IMR-90 (cell line): Measurements from ENCODE around the gene UBE2J1. TPM values are rescaled to one million over a fixed set of nuclear protein-coding genes. Genes with fewer than 3 reads are reported as not detected.

Experiments
- ATAC-seq: fragments of 200-7000 bp; cut with Tn5 transposase; 2 replicates; pipeline ENCODE4 v1.9.1; 2020; ENCODE audit warnings: low read depth, mild to moderate bottlenecking, moderate library complexity
- BruUV-seq: library from RNA; stranded (reverse); fragments of 400-500 nt; replicated peaks from 2 replicates; lab custom pipeline; 2021; lab: Mats Ljungman, UMichigan
- CTCF ChIA-PET: fragments of 300-600 bp; formaldehyde crosslinking; extraction: SDS; loops from one replicate; lab custom pipeline; 2021; ENCODE audit warnings: antibody characterized with exemption; lab: Yijun Ruan, JAX
- POLR2A ChIA-PET: fragments of 300-600 bp; sonication (Branson Sonifier 250); formaldehyde crosslinking; loops from one replicate; lab custom pipeline; 2022; ENCODE audit warnings: antibody characterized with exemption; ENCODE audit not compliant: unreplicated experiment; lab: Charles Lee
- DNase-seq: peaks from one replicate; pipeline ENCODE4 v3.0.0; 2013
- H2AFZ ChIP-seq: replicated peaks from 2 replicates; pipeline ENCODE3; 2013; ENCODE audit warnings: low read length, mild to moderate bottlenecking; ENCODE audit not compliant: poor library complexity
- H2AK5ac ChIP-seq: 2 replicates; pipeline ENCODE4 v1.6.1; 2013; ENCODE audit warnings: low read depth, low read length, inconsistent platforms
- H2AK9ac ChIP-seq: replicated peaks from 2 replicates; pipeline ENCODE3; 2013; ENCODE audit warnings: mild to moderate bottlenecking, low read depth, low read length, moderate library complexity; ENCODE audit not compliant: poor library complexity
- H2BK120ac ChIP-seq: 2 replicates; pipeline ENCODE4 v1.6.1; 2013; ENCODE audit warnings: low read depth, low read length, inconsistent platforms
- H2BK15ac ChIP-seq: 3 replicates; pipeline ENCODE4 v1.6.1; 2013; ENCODE audit warnings: low read depth, low read length, inconsistent platforms
- H2BK20ac ChIP-seq: 2 replicates; pipeline ENCODE4 v1.6.1; 2013; ENCODE audit warnings: low read depth, mild to moderate bottlenecking, inconsistent platforms, low read length, moderate library complexity
- H2BK5ac ChIP-seq: 2 replicates; pipeline ENCODE4 v1.6.1; 2013; ENCODE audit warnings: mild to moderate bottlenecking, low read depth, low read length, inconsistent platforms; ENCODE audit not compliant: poor library complexity, severe bottlenecking
- H3K14ac ChIP-seq: replicated peaks from 2 replicates; pipeline ENCODE4 v1.6.1; 2013; ENCODE audit warnings: low read depth, low read length, inconsistent platforms
- H3K18ac ChIP-seq: 2 replicates; pipeline ENCODE4 v1.6.1; 2013; ENCODE audit warnings: low read depth, low read length, control low read depth
- H3K23ac ChIP-seq: 2 replicates; pipeline ENCODE4 v1.6.1; 2013; ENCODE audit warnings: low read depth, low read length, inconsistent platforms
- H3K27ac ChIP-seq: 2 replicates; pipeline ENCODE4 v1.5.1; 2013; ENCODE audit warnings: mild to moderate bottlenecking, control low read depth, low read length; ENCODE audit not compliant: insufficient read depth
- H3K27me3 ChIP-seq: 2 replicates; pipeline ENCODE4 v1.6.1; 2013; ENCODE audit warnings: low read length; ENCODE audit not compliant: control insufficient read depth, insufficient read depth
- H3K36me3 ChIP-seq: 2 replicates; pipeline ENCODE4 v1.6.1; 2013; ENCODE audit warnings: low read length, mixed read lengths; ENCODE audit not compliant: control insufficient read depth, insufficient read depth
- H3K4ac ChIP-seq: 2 replicates; pipeline ENCODE4 v1.6.1; 2013; ENCODE audit warnings: low read depth, low read length, inconsistent platforms
- H3K4me1 ChIP-seq: 2 replicates; pipeline ENCODE4 v1.6.1; 2013; ENCODE audit warnings: low read length, mixed read lengths; ENCODE audit not compliant: control insufficient read depth, insufficient read depth
- H3K4me2 ChIP-seq: 2 replicates; pipeline ENCODE4 v1.6.1; 2013; ENCODE audit warnings: low read depth, mild to moderate bottlenecking, control low read depth, low read length, moderate library complexity
- H3K4me3 ChIP-seq: 2 replicates; pipeline ENCODE4 v1.5.1; 2013; ENCODE audit warnings: low read depth, mild to moderate bottlenecking, control low read depth, low read length, moderate library complexity; ENCODE audit not compliant: insufficient read depth
- H3K56ac ChIP-seq: 2 replicates; pipeline ENCODE4 v1.6.1; 2013; ENCODE audit warnings: low read length, inconsistent platforms; ENCODE audit not compliant: insufficient read depth; ENCODE audit errors: extremely low read depth
- H3K79me1 ChIP-seq, 2 experiments: 2 replicates each; pipeline ENCODE4 v1.6.1; 2013; ENCODE audit warnings: low read length in 2 of 2, inconsistent platforms in 1 of 2, low read depth in 1 of 2
- H3K9ac ChIP-seq: 2 replicates; pipeline ENCODE4 v1.6.1; 2013; ENCODE audit warnings: low read depth, low read length, control low read depth
- H3K9me1 ChIP-seq: 2 replicates; pipeline ENCODE4 v1.6.1; 2013; ENCODE audit warnings: low read length, inconsistent platforms; ENCODE audit not compliant: insufficient read depth
- H3K9me3 ChIP-seq: 2 replicates; pipeline ENCODE4 v1.6.1; 2013; ENCODE audit warnings: low read length; ENCODE audit not compliant: control insufficient read depth, insufficient read depth
- H4K20me1 ChIP-seq: 2 replicates; pipeline ENCODE4 v1.6.1; 2013; ENCODE audit warnings: low read length, inconsistent platforms; ENCODE audit not compliant: insufficient read depth
- H4K5ac ChIP-seq: 2 replicates; pipeline ENCODE4 v1.6.1; 2013; ENCODE audit warnings: mild to moderate bottlenecking, low read depth, low read length, control low read depth
- H4K8ac ChIP-seq, 2 experiments: 2 replicates each; pipeline ENCODE4 v1.6.1; 2013; ENCODE audit warnings: low read depth in 2 of 2, low read length in 2 of 2, control low read depth in 1 of 2, inconsistent platforms in 1 of 2
- H4K91ac ChIP-seq: 2 replicates; pipeline ENCODE4 v1.6.1; 2013; ENCODE audit warnings: low read depth, low read length, inconsistent platforms; ENCODE audit not compliant: insufficient read depth
- BHLHE40 ChIP-seq: fragments of 150-350 bp; IDR thresholded peaks from 2 replicates; pipeline ENCODE4 v1.6.1; 2016; ENCODE audit warnings: mild to moderate bottlenecking, low read depth, low read length
- MAFK ChIP-seq: IDR thresholded peaks from 2 replicates; pipeline ENCODE4 v1.6.1; 2012; ENCODE audit warnings: low read depth, low read length, improper control_type of control experiment
- MAZ ChIP-seq: IDR thresholded peaks from 2 replicates; pipeline ENCODE4 v1.6.1; 2012; ENCODE audit warnings: low read depth, mild to moderate bottlenecking, low read length, improper control_type of control experiment, moderate library complexity, borderline replicate concordance
- POLR2A ChIP-seq: IDR thresholded peaks from 2 replicates; pipeline ENCODE4 v1.6.1; 2012; ENCODE audit warnings: mild to moderate bottlenecking, low read depth, low read length
- RAD21 ChIP-seq: IDR thresholded peaks from 2 replicates; pipeline ENCODE4 v1.6.1; 2012; ENCODE audit warnings: low read length, improper control_type of control experiment
- SMC3 ChIP-seq: fragments of 150-350 bp; IDR thresholded peaks from 2 replicates; pipeline ENCODE4 v1.6.1; 2016; ENCODE audit warnings: low read depth, mild to moderate bottlenecking, antibody characterized with exemption, low read length, moderate library complexity
- WGBS, 2 experiments: methylation state at CpG; one replicate each; pipeline versions ENCODE4 v1.1.5 to v1.1.7; 2013; ENCODE audit warnings: missing lambda C conversion rate in 2 of 2; ENCODE audit not compliant: insufficient read length in 1 of 2; ENCODE audit errors: extremely low coverage in 2 of 2; 5-methylcytosine and 5-hydroxymethylcytosine counted together
- dilution Hi-C: fragments of 300-500 bp; cut with HindIII; formaldehyde crosslinking; loops from one replicate; pipeline ENCODE4 v1.14.3; 2018; ENCODE audit warnings: low sequenced_read_pairs; ENCODE audit not compliant: unreplicated experiment
- in situ Hi-C: fragments of 300-500 bp; cut with MboI; formaldehyde crosslinking; loops from 3 replicates; pipeline ENCODE4 v1.14.3; 2019; ENCODE audit warnings: low sequenced_read_pairs, inconsistent platforms, mixed read lengths
- intact Hi-C: fragments of 100-400 bp; cut with micrococcal nuclease; formaldehyde crosslinking; loops from 2 replicates; pipeline ENCODE4 v1.10.0; 2022
- polyA plus RNA-seq, 3 experiments: library from polyadenylated mRNA; depleted of rRNA; stranded (reverse); fragments of >200 nt; gene quantifications; 2 replicates each; pipeline ENCODE4 v1.2.3, GENCODE V29; 2012; ENCODE audit warnings: low replicate concordance in 1 of 3
- total RNA-seq: library from RNA; depleted of rRNA; stranded (reverse); fragments of >200 nt; gene quantifications from 2 replicates; pipeline ENCODE4 v1.2.3, GENCODE V29; 2012
- TF ChIP-seq, protein P1 (sequence below): fragments of 150-350 bp; IDR thresholded peaks from 2 replicates; pipeline ENCODE4 v1.6.1; 2016; ENCODE audit warnings: low read depth, mild to moderate bottlenecking, low read length, moderate library complexity, borderline replicate concordance
- TF ChIP-seq, protein P2 (sequence below): conservative IDR thresholded peaks from 2 replicates; pipeline ENCODE4 v1.5.1; 2012; ENCODE audit warnings: mild to moderate bottlenecking, low read depth, low read length, improper control_type of control experiment
- TF ChIP-seq, protein P3 (sequence below): fragments of 150-350 bp; IDR thresholded peaks from 2 replicates; pipeline ENCODE4 v1.6.1; 2017; ENCODE audit warnings: mild to moderate bottlenecking, antibody characterized with exemption, low read length, low read depth

The UBE2J1 gene
- total and polyA plus RNA-seq, 2 of the 4 experiments (the other 2 are of a cell fraction), result 20.9 to 35.3 TPM

DNA sequence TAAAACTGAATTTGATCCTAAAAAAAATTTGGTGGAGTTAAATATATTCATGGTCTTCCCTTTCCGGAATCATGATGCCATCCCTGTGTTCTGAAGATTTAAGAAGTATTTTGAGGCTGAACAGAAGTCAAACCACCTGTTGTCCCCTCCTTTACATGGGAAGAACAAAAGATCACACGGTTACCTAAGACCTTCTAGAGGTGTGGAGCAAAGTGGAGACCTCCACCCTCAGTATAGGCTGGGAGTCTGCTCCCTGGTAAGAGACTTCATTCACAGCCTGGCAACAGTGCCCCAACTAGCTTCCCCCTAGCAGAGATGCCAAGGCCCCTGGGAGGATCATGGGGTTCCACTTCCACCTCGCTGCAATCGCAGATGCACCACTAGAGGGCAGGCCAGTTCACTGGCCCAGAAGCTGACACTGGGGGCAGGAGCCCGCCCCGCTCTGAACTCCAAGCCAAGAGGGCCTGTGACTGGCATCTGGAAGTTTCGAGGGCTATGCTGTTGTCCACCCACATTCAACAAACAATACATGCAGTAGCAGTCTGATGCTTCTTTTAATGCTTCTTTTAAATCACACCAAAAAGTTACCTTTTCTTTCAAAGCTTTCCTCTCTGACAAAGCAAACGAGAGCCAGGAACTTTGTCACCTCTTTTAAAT lies 19.5 kb upstream of the UBE2J1 start:
- H3K36me3 ChIP-seq, result no peaks in the 10 kb centered on the region
- no peak overlapping the region for H4K5ac ChIP-seq
- H2AK5ac ChIP-seq, result no peak overlapping the region
- no peak overlapping the region for H3K27ac ChIP-seq
- ChIA-PET POLR2A (interaction anchor here (0.5 kb wide), 1 partner anchor 21 kb away, joined by 14 read pairs; no protein-coding TSS in a partner anchor), CTCF (interaction anchor here (0.7 to 1.9 kb wide), 14 partner anchors 8 to 389 kb away, joined by 3 to 8 read pairs (median 4); no protein-coding TSS in a partner anchor)
- DNase-seq, result peak; percentile 26
- H2BK15ac ChIP-seq, result no peak overlapping the region
- peak; percentile 95 for ATAC-seq
- peak; percentile 70; the same call in 1 of the 2 replicates for TF ChIP-seq MAZ
- TF ChIP-seq BHLHE40, result no peak
- TF ChIP-seq RAD21, result peak; percentile 52
- TF ChIP-seq, protein P1, sequence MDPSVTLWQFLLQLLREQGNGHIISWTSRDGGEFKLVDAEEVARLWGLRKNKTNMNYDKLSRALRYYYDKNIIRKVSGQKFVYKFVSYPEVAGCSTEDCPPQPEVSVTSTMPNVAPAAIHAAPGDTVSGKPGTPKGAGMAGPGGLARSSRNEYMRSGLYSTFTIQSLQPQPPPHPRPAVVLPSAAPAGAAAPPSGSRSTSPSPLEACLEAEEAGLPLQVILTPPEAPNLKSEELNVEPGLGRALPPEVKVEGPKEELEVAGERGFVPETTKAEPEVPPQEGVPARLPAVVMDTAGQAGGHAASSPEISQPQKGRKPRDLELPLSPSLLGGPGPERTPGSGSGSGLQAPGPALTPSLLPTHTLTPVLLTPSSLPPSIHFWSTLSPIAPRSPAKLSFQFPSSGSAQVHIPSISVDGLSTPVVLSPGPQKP, result no peak
- TF ChIP-seq SMC3, result peak; percentile 30; the same call in 1 of the 2 replicates
- no peak for TF ChIP-seq POLR2A
- TF ChIP-seq MAFK, result no peak
- TF ChIP-seq, protein P2, sequence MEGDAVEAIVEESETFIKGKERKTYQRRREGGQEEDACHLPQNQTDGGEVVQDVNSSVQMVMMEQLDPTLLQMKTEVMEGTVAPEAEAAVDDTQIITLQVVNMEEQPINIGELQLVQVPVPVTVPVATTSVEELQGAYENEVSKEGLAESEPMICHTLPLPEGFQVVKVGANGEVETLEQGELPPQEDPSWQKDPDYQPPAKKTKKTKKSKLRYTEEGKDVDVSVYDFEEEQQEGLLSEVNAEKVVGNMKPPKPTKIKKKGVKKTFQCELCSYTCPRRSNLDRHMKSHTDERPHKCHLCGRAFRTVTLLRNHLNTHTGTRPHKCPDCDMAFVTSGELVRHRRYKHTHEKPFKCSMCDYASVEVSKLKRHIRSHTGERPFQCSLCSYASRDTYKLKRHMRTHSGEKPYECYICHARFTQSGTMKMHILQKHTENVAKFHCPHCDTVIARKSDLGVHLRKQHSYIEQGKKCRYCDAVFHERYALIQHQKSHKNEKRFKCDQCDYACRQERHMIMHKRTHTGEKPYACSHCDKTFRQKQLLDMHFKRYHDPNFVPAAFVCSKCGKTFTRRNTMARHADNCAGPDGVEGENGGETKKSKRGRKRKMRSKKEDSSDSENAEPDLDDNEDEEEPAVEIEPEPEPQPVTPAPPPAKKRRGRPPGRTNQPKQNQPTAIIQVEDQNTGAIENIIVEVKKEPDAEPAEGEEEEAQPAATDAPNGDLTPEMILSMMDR, result peak; percentile 73
- TF ChIP-seq, protein P3, sequence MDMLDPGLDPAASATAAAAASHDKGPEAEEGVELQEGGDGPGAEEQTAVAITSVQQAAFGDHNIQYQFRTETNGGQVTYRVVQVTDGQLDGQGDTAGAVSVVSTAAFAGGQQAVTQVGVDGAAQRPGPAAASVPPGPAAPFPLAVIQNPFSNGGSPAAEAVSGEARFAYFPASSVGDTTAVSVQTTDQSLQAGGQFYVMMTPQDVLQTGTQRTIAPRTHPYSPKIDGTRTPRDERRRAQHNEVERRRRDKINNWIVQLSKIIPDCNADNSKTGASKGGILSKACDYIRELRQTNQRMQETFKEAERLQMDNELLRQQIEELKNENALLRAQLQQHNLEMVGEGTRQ, result no peak
- H3K9me1 ChIP-seq, result no peaks in the 10 kb centered on the region
- no peaks in the 10 kb centered on the region for H4K20me1 ChIP-seq
- H3K56ac ChIP-seq, result no peak overlapping the region
- no peak overlapping the region for H3K23ac ChIP-seq
- intact Hi-C loops, result no loop called here
- no TSS peak for BruUV-seq
- no peak overlapping the region for H3K4me3 ChIP-seq
- no peak overlapping the region for H4K91ac ChIP-seq
- dilution Hi-C loops, result no loop called here
- peak overlapping the region; percentile 53 for H2AFZ ChIP-seq
- H2AK9ac ChIP-seq, result no peak overlapping the region
- H4K8ac ChIP-seq, result no peak overlapping the region
- H3K9me3 ChIP-seq, result no peaks in the 10 kb centered on the region
- H3K9ac ChIP-seq, result no peak overlapping the region
- no peak overlapping the region for H3K18ac ChIP-seq
- in situ Hi-C loops, result loop anchor here (25.0 kb wide), 2 partner anchors 235 to 385 kb away; partner anchors contain the start of gene PM20D2
- H3K27me3 ChIP-seq, result no peaks in the 10 kb centered on the region; the same call in 1 of the 2 replicates
- no peaks in the 10 kb centered on the region for H3K79me1 ChIP-seq
- no peak overlapping the region for H2BK20ac ChIP-seq
- H3K4ac ChIP-seq, result no peak overlapping the region
- no peak overlapping the region for H2BK120ac ChIP-seq
- no peak overlapping the region for H2BK5ac ChIP-seq
- H3K4me1 ChIP-seq, result no peaks in the 10 kb centered on the region
- WGBS, 2 experiments, result 8% methylated on average over 2 of the region's 8 CpGs; no CpG with 5 or more reads in 1 of the 2 experiments
- no peak overlapping the region for H3K4me2 ChIP-seq
- no peak overlapping the region for H3K14ac ChIP-seq
